ES-I3 (cell line): ENCODE data around the gene TTL.
"Not testable (repeated sequence)": the region's sequence is repeated elsewhere in the genome, so short reads cannot be mapped to it uniquely, and the experiment has no call there.

Source experiments
- H3K36me3 ChIP-seq: 2 replicates; pipeline ENCODE4 v1.6.1; 2013; ENCODE audit warnings: mild to moderate bottlenecking, low read length, control low read depth, moderate library complexity; ENCODE audit not compliant: insufficient read depth
- H3K4me1 ChIP-seq: 2 replicates; pipeline ENCODE4 v1.6.1; 2013; ENCODE audit warnings: mild to moderate bottlenecking, control low read depth, low read length; ENCODE audit not compliant: insufficient read depth
- H3K9ac ChIP-seq: 2 replicates; pipeline ENCODE4 v1.6.1; 2013; ENCODE audit warnings: low read depth, mild to moderate bottlenecking, low read length, moderate library complexity
- H3K9me3 ChIP-seq: 2 replicates; pipeline ENCODE4 v1.6.1; 2013; ENCODE audit warnings: mild to moderate bottlenecking, low read length, moderate library complexity; ENCODE audit not compliant: control insufficient read depth, insufficient read depth

Gene TTL

DNA sequence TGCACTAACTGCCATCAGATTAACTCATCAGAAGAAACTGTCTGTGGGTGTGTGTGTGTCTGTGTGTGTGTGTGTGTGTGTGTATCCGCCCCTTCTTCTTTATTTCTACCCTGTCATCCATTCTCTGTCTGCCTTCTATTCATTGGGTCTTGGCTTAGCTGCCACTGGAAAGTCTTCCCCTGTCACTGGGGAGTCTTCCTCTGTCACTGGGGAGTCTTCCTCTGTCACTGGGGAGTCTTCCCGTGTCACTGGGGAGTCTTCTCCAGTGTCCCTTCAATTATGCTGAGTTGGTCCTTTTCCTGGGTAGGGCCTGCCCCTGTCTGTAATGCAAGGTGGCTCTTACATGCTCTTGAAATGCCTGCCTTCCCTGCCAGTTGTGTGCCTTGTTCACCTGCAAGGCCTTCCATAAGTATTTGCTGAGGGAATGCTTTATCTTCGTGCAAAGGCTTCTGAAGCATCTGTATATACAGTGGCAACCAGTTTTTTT, 41.4 kb downstream of the TTL start:
- no peaks in the 10 kb centered on the region for H3K36me3 ChIP-seq
- H3K4me1 ChIP-seq: no peaks in the 10 kb centered on the region
- H3K9me3 ChIP-seq: no peaks in the 10 kb centered on the region
- H3K9ac ChIP-seq: no peak overlapping the region

- H3K4me1 ChIP-seq, H3K9me3 ChIP-seq, H3K9ac ChIP-seq, H3K36me3 ChIP-seq: not testable (repeated sequence)
Observed at GRCh38 chr2:112524276-112524675, 42.3 kb downstream of the TTL start.

DNA sequence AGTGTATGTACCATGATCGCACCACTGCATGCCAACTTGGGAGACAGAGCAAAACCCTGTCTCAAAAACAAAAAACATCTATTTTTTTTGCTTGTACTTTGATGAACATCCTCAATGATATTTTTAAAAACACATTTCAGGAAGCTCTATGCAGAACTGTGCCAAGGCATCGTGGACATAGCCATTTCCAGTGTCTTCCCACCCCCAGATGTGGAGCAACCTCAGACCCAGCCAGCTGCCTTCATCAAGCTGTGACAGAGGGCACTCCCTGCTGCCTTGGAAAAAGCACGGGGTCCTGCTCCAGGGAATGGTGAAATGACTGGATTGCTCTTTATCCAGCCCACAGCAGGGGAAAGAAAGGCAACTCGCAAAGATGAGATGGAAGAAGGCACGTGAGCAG, 46.6 kb downstream of the TTL start:
- Histone ChIP-seq H3K4me1 (no peaks in the 10 kb centered on the region), H3K9me3 (no peaks in the 10 kb centered on the region), H3K36me3 (peaks cover 23% of the 10 kb centered on the region), H3K9ac (no peak overlapping the region)

DNA sequence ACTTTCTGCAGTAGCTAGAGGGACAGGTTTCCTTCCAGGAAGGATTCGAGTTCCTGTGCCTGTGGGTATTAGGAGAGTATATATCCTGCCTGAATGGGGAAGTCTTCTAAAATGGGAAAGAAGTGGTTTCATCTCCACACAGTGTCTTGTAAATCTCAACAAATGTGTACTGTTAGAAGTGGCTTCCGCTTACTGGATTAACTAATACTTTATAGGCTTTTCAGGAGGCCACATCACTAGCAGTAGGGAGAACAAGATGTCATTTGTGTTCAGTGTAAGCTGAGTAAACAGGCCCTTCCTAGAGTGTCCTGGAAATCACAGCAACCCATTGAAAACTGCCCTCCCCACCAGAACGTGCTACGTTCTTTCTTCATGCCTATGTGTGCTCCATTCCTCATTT, 47.8 kb downstream of the TTL start:
- no peak overlapping the region for H3K9ac ChIP-seq
- no peaks in the 10 kb centered on the region for H3K9me3 ChIP-seq
- peaks cover 23% of the 10 kb centered on the region for H3K36me3 ChIP-seq
- no peaks in the 10 kb centered on the region for H3K4me1 ChIP-seq

DNA sequence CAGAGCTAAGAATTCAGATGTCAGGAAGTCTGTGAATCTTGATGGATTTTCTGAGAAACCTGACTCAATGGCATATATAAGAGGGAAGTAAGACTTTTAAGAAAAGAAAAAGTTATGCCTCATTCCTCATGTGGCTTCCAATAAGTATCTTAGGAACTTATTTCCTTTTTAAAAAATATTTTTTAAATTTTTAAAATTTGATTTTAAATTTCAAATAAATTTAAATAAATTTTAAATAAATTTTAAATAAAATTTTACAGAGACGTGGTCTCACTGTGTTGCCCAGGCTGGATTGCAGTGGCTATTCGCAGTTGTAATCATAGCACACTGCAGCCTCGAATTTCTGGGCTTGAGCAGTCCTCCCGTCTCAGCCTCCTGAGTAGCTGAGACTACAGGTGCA, 48.8 kb downstream of the TTL start:
- Histone ChIP-seq H3K4me1 (no peaks in the 10 kb centered on the region), H3K9me3 (no peaks in the 10 kb centered on the region), H3K9ac (no peak overlapping the region), H3K36me3 (peaks cover 23% of the 10 kb centered on the region)

GRCh38 chr2:112534826-112535225, 52.9 kb downstream of the TTL start:
- Histone ChIP-seq H3K36me3 (peaks cover 11% of the 10 kb centered on the region; the same call in 1 of the 2 replicates), H3K9me3 (no peaks in the 10 kb centered on the region), H3K9ac (no peak overlapping the region), H3K4me1 (no peaks in the 10 kb centered on the region)

GRCh38 chr2:112536665-112537064, 54.7 kb downstream of the TTL start:
- not testable (repeated sequence) for H3K9ac ChIP-seq, H3K9me3 ChIP-seq, H3K4me1 ChIP-seq, H3K36me3 ChIP-seq

GRCh38 chr2:112539306-112539705, 57.4 kb downstream of the TTL start:
- H3K9ac ChIP-seq: no peak overlapping the region

DNA sequence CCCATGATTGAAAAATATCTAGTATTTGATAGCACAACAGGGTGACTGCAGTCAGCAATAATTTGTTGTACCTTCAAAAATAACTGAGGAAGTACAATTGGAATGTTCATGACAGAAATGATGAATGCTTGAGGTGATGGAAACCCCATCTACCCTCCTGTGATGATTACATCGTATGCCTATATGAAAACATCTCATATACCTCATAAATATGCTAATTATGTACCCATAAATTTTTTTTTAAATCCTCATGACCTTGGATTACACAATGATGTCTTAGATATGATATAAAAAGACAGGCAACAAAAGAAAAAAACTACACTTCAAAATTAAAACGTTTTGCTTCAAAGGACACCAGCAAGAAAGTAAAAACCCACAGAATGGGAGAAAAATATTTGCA, 59.0 kb downstream of the TTL start:
- no peaks in the 10 kb centered on the region for H3K4me1 ChIP-seq
- H3K9ac ChIP-seq: no peak overlapping the region
- H3K9me3 ChIP-seq: no peaks in the 10 kb centered on the region
- no peaks in the 10 kb centered on the region for H3K36me3 ChIP-seq

More at GRCh38 chr2:112539306-112539705, 57.4 kb downstream of the TTL start:
- H3K4me1 ChIP-seq: no peaks in the 10 kb centered on the region
- no peaks in the 10 kb centered on the region for H3K36me3 ChIP-seq
- no peaks in the 10 kb centered on the region for H3K9me3 ChIP-seq

DNA sequence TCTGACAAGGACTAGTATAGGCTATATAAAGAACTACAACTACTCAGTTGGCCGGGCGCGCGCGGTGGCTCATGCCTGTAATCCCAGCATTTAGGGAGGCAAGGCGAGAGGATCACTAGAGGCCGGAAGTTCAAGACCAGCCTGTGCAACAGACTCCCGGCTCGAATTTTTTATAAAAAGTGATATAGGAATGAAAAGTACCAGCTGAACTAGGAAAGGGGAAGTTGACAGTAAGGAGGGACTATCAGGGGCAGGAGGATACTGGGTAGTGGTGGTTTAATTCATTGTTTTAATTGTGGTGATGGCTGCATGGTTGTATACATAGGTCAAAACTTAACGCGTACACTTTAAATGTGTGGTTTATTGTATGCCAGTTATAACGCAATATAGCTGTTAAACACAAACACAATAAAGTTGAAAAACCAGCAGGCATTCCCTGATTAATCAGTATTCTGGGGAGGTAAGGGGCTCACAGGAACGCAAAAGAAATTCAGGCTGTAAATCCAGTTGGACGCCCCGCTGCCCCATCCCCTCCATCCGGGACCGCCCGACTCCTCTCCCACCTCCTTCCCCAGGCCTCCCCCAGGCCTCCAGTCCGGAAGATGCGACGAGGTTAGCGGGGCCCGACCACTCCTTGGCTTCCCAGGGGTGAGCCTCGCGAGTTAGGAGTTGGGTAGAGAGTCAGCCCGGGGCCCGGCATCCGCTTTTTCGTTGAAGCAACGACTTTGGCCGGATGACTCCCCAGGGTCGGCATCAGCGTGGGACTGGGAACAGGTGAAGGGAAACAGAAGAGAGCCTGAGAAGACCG, 59.6 kb downstream of the TTL start:
- Histone ChIP-seq H3K9ac (peak overlapping the region; percentile 95), H3K9me3 (no peaks in the 10 kb centered on the region), H3K4me1 (no peaks in the 10 kb centered on the region), H3K36me3 (no peaks in the 10 kb centered on the region)

- peak within 1 kb of the TSS; percentile 95 for H3K9ac ChIP-seq
- H3K36me3 ChIP-seq: peaks cover 5% of the 10 kb centered on the region; the same call in 1 of the 2 replicates
Observed at GRCh38 chr2:112542123-112542983, 60.4 kb downstream of the TTL start, which contains the start of gene POLR1B. POLR1B (plus strand) TSS chr2:112542465; CDS start chr2:112542495, 30 bp downstream.

GRCh38 chr2:112542984-112543661, 61.2 kb downstream of the TTL start:
- Histone ChIP-seq H3K9ac (peak overlapping the region; percentile 95), H3K4me1 (no peaks in the 10 kb centered on the region), H3K36me3 (peaks cover 11% of the 10 kb centered on the region; the same call in 1 of the 2 replicates), H3K9me3 (no peaks in the 10 kb centered on the region)

More at GRCh38 chr2:112542123-112542983, 60.4 kb downstream of the TTL start, which contains the start of gene POLR1B:
- no peaks in the 10 kb centered on the region for H3K9me3 ChIP-seq
- no peaks in the 10 kb centered on the region for H3K4me1 ChIP-seq

DNA sequence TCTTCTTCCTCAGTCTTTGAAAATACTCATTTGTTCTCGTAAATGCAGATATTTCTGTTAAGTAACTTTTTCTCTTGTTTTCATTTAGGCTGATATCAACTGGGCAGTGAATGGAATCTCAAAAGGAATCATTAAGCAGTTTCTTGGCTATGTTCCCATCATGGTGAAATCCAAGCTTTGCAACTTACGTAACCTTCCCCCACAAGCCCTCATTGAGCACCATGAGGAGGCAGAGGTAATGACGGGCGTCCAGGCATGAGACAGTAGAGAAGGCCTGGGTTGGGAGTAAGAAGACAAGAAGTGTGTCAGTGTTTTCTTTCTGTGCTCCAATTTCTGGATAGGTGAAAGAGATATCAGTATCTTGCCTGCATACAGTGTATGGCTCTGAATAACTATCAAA, 65.4 kb downstream of the TTL start:
- Histone ChIP-seq H3K9me3 (no peaks in the 10 kb centered on the region), H3K36me3 (peaks cover 16% of the 10 kb centered on the region)

DNA sequence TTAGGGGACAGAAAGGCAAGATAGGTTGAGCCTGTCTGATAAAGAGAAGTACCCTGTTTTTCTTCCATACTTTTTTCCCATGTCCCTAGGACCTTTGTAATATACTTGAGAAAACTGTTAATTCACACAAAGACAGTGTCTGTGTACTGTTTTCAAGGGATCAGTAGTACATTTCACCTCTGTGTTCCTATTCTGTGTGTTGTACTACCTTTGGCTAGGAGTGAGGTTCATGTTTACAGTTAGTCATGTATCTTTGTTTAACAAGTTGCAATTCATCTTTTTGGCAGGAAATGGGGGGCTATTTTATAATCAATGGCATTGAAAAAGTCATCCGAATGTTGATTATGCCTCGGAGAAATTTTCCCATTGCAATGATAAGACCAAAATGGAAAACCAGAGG, 67.0 kb downstream of the TTL start:
- no peaks in the 10 kb centered on the region for H3K9me3 ChIP-seq
- H3K4me1 ChIP-seq: no peaks in the 10 kb centered on the region
- H3K9ac ChIP-seq: no peak overlapping the region
- H3K36me3 ChIP-seq: peaks cover 27% of the 10 kb centered on the region

More for the DNA sequence above, 65.4 kb downstream of the TTL start:
- H3K9ac ChIP-seq: no peak overlapping the region
- H3K4me1 ChIP-seq: no peaks in the 10 kb centered on the region
